Endometrial microvascular endothelial cells (primary cell): ENCODE measurements around the gene LRRC36. TPM values are rescaled to one million over a fixed set of nuclear protein-coding genes. Genes with fewer than 3 reads are reported as not detected.

Experiments used
- in situ Hi-C: cut with HindIII; loops from 2 replicates; pipeline ENCODE4 v1.10.0; 2017; ENCODE audit warnings: low sequenced_read_pairs, low pct_unique_long_range_greater_than_20kb; ENCODE audit errors: inconsistent ontology term
- total RNA-seq: library from RNA; depleted of rRNA; stranded (reverse); fragments of >200 nt; gene quantifications from one replicate; pipeline ENCODE4 v1.2.3, GENCODE V29; 2015; ENCODE audit errors: inconsistent ontology term

Gene LRRC36
- total RNA-seq, 1 donor from 2014 or later: 0.56 TPM

- in situ Hi-C loops: no loop called here
These were observed 103.9 kb downstream of the LRRC36 start for GRCh38 chr16:67430504-67430976.

GRCh38 chr16:67430977-67431774, 104.6 kb downstream of the LRRC36 start, which contains the start of gene HSD11B2:
Gene HSD11B2, plus strand, starts transcription at chr16:67431121. Its CDS starts 128 bp downstream, at chr16:67431249.
- in situ Hi-C loops: no loop called here

GRCh38 chr16:67431775-67432505, 105.3 kb downstream of the LRRC36 start:
- in situ Hi-C loops: no loop called here

- in situ Hi-C loops: no loop called here
These were observed 105.9 kb downstream of the LRRC36 start for GRCh38 chr16:67432506-67432890.

GRCh38 chr16:67433131-67433719, 106.6 kb downstream of the LRRC36 start:
- in situ Hi-C loops: no loop called here

Other genes starting within 250 kb of the LRRC36 start
- gene PHAF1, start 216.9 kb upstream of the LRRC36 start, total RNA-seq: 21.8 TPM
- 4.7 TPM for gene B3GNT9, start 175.8 kb upstream of the LRRC36 start, total RNA-seq
- gene TRADD, start 166.9 kb upstream of the LRRC36 start, total RNA-seq: 33.0 TPM
- gene FBXL8, start 166.9 kb upstream of the LRRC36 start, total RNA-seq: 13.6 TPM
- not detected for gene HSF4, start 162.1 kb upstream of the LRRC36 start, total RNA-seq
- 37.5 TPM for gene NOL3, start 156.3 kb upstream of the LRRC36 start, total RNA-seq
- gene MATCAP1, start 142.9 kb upstream of the LRRC36 start, total RNA-seq: 5.6 TPM
- gene EXOC3L1, start 136.7 kb upstream of the LRRC36 start, total RNA-seq: 6.9 TPM
- gene E2F4, start 134.7 kb upstream of the LRRC36 start, total RNA-seq: 163 TPM
- 0.37 TPM for gene ELMO3, start 127.7 kb upstream of the LRRC36 start, total RNA-seq
- gene TMEM208, start 99.7 kb upstream of the LRRC36 start, total RNA-seq: 41.0 TPM
- gene FHOD1, start 79.3 kb upstream of the LRRC36 start, total RNA-seq: 57.5 TPM
- gene SLC9A5, start 77.8 kb upstream of the LRRC36 start, total RNA-seq: 1.7 TPM
- gene PLEKHG4, start 47.3 kb upstream of the LRRC36 start, total RNA-seq: 69.4 TPM
- under 0.01 TPM for gene KCTD19, start 74 bp upstream of the LRRC36 start, total RNA-seq
- 1.4 TPM for gene TPPP3, start 66.7 kb downstream of the LRRC36 start, total RNA-seq
- gene ZDHHC1, start 89.7 kb downstream of the LRRC36 start, total RNA-seq: 5.0 TPM
- not detected for gene HSD11B2, start 104.3 kb downstream of the LRRC36 start, total RNA-seq
- gene ATP6V0D1, start 154.3 kb downstream of the LRRC36 start, total RNA-seq: 175 TPM
- not detected for gene AGRP, start 156.7 kb downstream of the LRRC36 start, total RNA-seq
- gene RIPOR1, start 202.0 kb downstream of the LRRC36 start, total RNA-seq: 47.0 TPM
- gene CTCF, start 235.7 kb downstream of the LRRC36 start, total RNA-seq: 29.8 TPM